ENCODE measurements around the gene MCTP1. TPM values are rescaled to one million over a fixed set of nuclear protein-coding genes. Genes with fewer than 3 reads are reported as not detected.

Gene MCTP1
- total and polyA plus RNA-seq, 9 of the 15 experiments (the other 6 are each of a cell fraction or from before 2014, with no cell fraction given) = 0.04 to 0.93 (median 0.06) TPM; not detected in 4

DNA sequence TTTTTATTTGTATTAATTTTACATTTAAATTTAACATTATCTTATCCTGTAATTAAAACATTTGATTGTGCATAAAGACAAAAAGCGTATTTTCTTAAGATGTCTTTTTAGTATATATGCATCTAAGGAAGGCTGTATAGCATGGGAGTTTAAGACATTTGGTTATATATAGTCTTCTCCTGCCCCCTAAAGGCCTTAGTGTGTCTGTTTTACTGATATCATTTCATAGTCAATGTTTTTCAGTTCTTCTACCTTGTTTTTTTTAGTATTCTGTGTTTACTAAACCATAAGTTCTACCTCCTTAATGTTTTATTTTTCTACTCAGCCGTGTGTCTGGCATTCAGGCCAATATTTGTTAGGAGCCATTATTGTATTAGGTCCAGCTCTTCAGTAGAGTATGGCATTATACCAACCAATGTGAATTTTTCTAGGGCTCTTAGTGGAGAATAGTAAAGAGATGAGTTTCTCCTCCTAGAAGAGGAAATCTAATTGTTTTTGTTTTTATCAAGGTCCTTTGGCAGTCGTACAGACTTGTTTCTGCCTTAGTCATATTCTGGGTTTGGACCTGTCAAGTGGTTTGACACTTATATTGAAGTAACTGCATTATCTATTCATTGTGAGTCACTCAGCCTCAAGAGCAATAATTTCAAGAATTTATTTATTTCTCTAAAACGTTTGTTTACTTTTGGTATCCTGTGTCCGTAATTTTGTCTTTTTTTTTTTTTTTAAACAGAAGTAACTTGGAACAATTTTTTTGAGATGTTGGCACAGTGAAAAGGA is 591.7 kb downstream of the MCTP1 start (continued):
- TF ChIP-seq, protein P1, sequence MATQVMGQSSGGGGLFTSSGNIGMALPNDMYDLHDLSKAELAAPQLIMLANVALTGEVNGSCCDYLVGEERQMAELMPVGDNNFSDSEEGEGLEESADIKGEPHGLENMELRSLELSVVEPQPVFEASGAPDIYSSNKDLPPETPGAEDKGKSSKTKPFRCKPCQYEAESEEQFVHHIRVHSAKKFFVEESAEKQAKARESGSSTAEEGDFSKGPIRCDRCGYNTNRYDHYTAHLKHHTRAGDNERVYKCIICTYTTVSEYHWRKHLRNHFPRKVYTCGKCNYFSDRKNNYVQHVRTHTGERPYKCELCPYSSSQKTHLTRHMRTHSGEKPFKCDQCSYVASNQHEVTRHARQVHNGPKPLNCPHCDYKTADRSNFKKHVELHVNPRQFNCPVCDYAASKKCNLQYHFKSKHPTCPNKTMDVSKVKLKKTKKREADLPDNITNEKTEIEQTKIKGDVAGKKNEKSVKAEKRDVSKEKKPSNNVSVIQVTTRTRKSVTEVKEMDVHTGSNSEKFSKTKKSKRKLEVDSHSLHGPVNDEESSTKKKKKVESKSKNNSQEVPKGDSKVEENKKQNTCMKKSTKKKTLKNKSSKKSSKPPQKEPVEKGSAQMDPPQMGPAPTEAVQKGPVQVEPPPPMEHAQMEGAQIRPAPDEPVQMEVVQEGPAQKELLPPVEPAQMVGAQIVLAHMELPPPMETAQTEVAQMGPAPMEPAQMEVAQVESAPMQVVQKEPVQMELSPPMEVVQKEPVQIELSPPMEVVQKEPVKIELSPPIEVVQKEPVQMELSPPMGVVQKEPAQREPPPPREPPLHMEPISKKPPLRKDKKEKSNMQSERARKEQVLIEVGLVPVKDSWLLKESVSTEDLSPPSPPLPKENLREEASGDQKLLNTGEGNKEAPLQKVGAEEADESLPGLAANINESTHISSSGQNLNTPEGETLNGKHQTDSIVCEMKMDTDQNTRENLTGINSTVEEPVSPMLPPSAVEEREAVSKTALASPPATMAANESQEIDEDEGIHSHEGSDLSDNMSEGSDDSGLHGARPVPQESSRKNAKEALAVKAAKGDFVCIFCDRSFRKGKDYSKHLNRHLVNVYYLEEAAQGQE (IDR thresholded peaks at IDR 0.05; ENCODE audit: borderline replicate concordance) = peak; percentile 45; the same call in 1 of the 2 replicates
- TF ChIP-seq, protein P1 (CRISPR knock-in tag; IDR thresholded peaks at IDR 0.05; ENCODE audit: low read depth) = no peak
- TF ChIP-seq, protein P2, sequence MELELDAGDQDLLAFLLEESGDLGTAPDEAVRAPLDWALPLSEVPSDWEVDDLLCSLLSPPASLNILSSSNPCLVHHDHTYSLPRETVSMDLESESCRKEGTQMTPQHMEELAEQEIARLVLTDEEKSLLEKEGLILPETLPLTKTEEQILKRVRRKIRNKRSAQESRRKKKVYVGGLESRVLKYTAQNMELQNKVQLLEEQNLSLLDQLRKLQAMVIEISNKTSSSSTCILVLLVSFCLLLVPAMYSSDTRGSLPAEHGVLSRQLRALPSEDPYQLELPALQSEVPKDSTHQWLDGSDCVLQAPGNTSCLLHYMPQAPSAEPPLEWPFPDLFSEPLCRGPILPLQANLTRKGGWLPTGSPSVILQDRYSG (tag; conservative IDR thresholded peaks at IDR 0.05; ENCODE audit: low read depth) = no peak
- TF ChIP-seq JUNB (CRISPR knock-in tag; conservative IDR thresholded peaks at IDR 0.05) (no peak), RAD21 (CRISPR knock-in tag; conservative IDR thresholded peaks at IDR 0.05 in 1 of 2, IDR thresholded peaks at IDR 0.05 in 1 of 2) (peak; percentile 57 to 63), NFRKB (IDR thresholded peaks at IDR 0.05; ENCODE audit: low read depth) (no peak), CTCF (IDR thresholded peaks at IDR 0.05 in 2 of 3, conservative IDR thresholded peaks at IDR 0.05 in 1 of 3; ENCODE audit: insufficient read depth in 2 of 3, low read depth in 1 of 3, low read length in 3 of 3) (peak in 2 of 3 experiments; percentile 27 to 57; a peak in 3 of 6 replicates), TSHZ1 (CRISPR knock-in tag; IDR thresholded peaks at IDR 0.05) (no peak)
- TF ChIP-seq, protein P3, sequence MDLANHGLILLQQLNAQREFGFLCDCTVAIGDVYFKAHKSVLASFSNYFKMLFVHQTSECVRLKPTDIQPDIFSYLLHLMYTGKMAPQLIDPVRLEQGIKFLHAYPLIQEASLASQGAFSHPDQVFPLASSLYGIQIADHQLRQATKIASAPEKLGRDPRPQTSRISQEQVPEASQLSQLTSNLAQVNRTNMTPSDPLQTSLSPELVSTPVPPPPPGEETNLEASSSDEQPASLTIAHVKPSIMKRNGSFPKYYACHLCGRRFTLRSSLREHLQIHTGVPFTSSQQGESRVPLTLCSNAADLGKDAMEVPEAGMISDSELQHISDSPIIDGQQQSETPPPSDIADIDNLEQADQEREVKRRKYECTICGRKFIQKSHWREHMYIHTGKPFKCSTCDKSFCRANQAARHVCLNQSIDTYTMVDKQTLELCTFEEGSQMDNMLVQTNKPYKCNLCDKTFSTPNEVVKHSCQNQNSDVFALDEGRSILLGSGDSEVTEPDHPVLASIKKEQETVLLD (IDR thresholded peaks at IDR 0.05) = no peak
